ENCODE measurements around the gene MEX3B.
"Not testable (repeated sequence)": the region's sequence is repeated elsewhere in the genome, so short reads cannot be mapped to it uniquely, and the experiment has no call there.

The MEX3B gene

GRCh38 chr15:82047453-82048400 lies 1.9 kb upstream of the MEX3B start:
- peak; percentile 70 for DNase-seq

GRCh38 chr15:82046666-82047452 lies 1.0 kb upstream of the MEX3B start:
- peak; percentile 88 for DNase-seq

- DNase-seq, result no peak
Measured at GRCh38 chr15:82045179-82045891, 483 bp downstream of the MEX3B start.

- no peak for DNase-seq
Measured at GRCh38 chr15:82044373-82045178, 1.2 kb downstream of the MEX3B start.

GRCh38 chr15:82043796-82044372 lies 1.9 kb downstream of the MEX3B start:
- DNase-seq, result no peak

GRCh38 chr15:82043130-82043673 lies 2.6 kb downstream of the MEX3B start:
- no peak for DNase-seq

- peak; percentile 50 for DNase-seq
Measured at GRCh38 chr15:82040862-82041261, 5.0 kb downstream of the MEX3B start.

- no peak for DNase-seq
Measured at GRCh38 chr15:82040390-82040789, 5.4 kb downstream of the MEX3B start.

- DNase-seq, result no peak
Measured at GRCh38 chr15:82039871-82040270, 5.9 kb downstream of the MEX3B start.

GRCh38 chr15:82036461-82036860 lies 9.4 kb downstream of the MEX3B start:
- no peak for DNase-seq

GRCh38 chr15:82031871-82032270 lies 13.9 kb downstream of the MEX3B start:
- DNase-seq, result no peak

GRCh38 chr15:82030176-82030575 lies 15.6 kb downstream of the MEX3B start:
- no peak for DNase-seq

- DNase-seq, result not testable (repeated sequence)
Measured at GRCh38 chr15:82028163-82028562, 17.7 kb downstream of the MEX3B start.

- no peak for DNase-seq
Measured at GRCh38 chr15:82021992-82022391, 23.8 kb downstream of the MEX3B start.

GRCh38 chr15:82020625-82021394 lies 25.0 kb downstream of the MEX3B start:
- no peak for DNase-seq

GRCh38 chr15:82018201-82018600 lies 27.6 kb downstream of the MEX3B start:
- DNase-seq, result no peak

- DNase-seq, result no peak
Measured at GRCh38 chr15:82017656-82018055, 28.2 kb downstream of the MEX3B start.

- no peak for DNase-seq
Measured at GRCh38 chr15:82014989-82015388, 30.8 kb downstream of the MEX3B start.

- no peak for DNase-seq
Measured at GRCh38 chr15:82012908-82013307, 32.9 kb downstream of the MEX3B start.

GRCh38 chr15:82005239-82005638 lies 40.6 kb downstream of the MEX3B start:
- no peak for DNase-seq

GRCh38 chr15:82003916-82004315 lies 41.9 kb downstream of the MEX3B start:
- no peak for DNase-seq

Data from NCI-H1092 (cell line).